ENCODE data around the gene SH2D3C. TPM values are rescaled to one million over a fixed set of nuclear protein-coding genes. Genes with fewer than 3 reads are reported as not detected.
A peak's percentile ranks its signal among the peaks of the same experiment; 100 is the strongest.

Gene SH2D3C
- total RNA-seq, 2 experiments from 2014 or later, result 29.9 to 30.3 TPM

DNA sequence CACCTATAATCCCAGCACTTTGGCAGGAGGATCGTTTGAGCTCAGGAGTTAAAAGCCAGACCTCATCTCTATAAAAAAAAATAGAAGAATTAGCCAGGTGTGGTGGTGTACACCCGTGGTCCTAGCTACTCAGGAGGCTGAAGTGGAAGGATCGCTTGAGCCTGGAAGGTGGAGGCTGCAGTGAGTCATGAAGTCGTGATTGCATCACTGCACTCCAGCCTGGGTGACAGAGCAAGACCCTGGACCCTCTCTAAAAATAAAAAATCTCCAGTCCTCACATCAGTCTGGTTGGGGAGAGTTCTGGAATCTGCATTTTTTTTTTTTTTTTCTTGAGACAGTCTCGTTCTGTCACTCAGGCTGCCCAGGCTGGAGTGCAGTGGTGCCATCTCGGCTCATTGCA, 33.5 kb upstream of the SH2D3C start:
- no peak overlapping the region for H3K27ac Mint-ChIP-seq
- no peak overlapping the region for H3K4me3 Mint-ChIP-seq
- intact Hi-C loops (cut with micrococcal nuclease), result no loop called here
- TF ChIP-seq, protein P1, sequence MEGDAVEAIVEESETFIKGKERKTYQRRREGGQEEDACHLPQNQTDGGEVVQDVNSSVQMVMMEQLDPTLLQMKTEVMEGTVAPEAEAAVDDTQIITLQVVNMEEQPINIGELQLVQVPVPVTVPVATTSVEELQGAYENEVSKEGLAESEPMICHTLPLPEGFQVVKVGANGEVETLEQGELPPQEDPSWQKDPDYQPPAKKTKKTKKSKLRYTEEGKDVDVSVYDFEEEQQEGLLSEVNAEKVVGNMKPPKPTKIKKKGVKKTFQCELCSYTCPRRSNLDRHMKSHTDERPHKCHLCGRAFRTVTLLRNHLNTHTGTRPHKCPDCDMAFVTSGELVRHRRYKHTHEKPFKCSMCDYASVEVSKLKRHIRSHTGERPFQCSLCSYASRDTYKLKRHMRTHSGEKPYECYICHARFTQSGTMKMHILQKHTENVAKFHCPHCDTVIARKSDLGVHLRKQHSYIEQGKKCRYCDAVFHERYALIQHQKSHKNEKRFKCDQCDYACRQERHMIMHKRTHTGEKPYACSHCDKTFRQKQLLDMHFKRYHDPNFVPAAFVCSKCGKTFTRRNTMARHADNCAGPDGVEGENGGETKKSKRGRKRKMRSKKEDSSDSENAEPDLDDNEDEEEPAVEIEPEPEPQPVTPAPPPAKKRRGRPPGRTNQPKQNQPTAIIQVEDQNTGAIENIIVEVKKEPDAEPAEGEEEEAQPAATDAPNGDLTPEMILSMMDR (IDR thresholded peaks at IDR 0.05), result no peak
- no peaks in the 10 kb centered on the region for H3K9me3 Mint-ChIP-seq
- no peaks in the 10 kb centered on the region for H3K27me3 Mint-ChIP-seq
- peaks cover 30% of the 10 kb centered on the region for H3K36me3 Mint-ChIP-seq (ENCODE audit: low read depth)
- no peaks in the 10 kb centered on the region for H3K4me1 Mint-ChIP-seq (ENCODE audit: low read depth)
- ATAC-seq, result no peak
- CTCF ChIA-PET, result interaction anchor here (1.0 to 1.3 kb wide), 2 partner anchors 12 to 98 kb away, joined by 3 to 4 read pairs; no protein-coding TSS in a partner anchor
- POLR2A ChIA-PET, result interaction anchor here (1.4 to 2.0 kb wide), 2 partner anchors 10 to 15 kb away, joined by 3 to 4 read pairs; no protein-coding TSS in a partner anchor
- no peak for DNase-seq

DNA sequence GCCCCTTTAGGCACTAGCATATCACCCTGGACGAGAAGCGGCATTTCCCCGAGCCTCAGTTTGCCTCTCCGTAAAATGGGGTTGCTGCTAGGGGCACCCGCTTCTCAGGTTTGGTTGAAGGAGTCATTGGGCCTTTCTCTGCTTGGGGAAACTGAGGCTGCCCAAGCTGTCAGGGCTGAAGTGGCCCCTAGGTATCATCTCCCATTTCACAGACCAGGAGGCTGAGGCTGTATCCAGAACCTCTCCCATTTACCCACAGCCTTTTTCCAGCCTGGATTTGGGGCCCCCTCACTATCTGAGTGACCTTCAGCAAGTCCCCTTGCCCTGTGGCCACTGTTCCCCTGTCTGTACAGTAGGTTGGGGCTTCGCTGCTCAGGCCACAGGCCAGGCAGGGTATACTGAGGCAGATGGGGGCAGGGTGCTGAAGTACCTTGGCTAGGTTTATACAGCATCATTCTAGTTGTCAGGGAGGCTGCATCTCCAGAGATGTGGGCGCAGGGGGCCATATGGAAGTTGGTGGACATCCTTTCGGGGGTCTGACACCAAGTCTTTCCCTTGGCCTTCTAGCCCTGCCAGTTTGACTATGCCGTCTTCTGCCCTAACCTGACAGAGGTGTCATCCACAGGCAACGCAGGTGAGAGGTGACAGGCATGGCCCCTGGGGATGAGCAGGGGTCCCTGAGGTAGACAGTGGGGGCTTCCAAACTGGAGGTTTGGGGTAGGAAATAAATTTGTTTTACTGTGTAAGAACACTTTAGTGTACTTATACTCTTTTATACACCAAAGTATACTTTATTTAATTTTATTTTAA, 32.1 kb upstream of the SH2D3C start:
- Mint-ChIP-seq H3K27me3 (no peaks in the 10 kb centered on the region), H3K9me3 (no peaks in the 10 kb centered on the region)

DNA sequence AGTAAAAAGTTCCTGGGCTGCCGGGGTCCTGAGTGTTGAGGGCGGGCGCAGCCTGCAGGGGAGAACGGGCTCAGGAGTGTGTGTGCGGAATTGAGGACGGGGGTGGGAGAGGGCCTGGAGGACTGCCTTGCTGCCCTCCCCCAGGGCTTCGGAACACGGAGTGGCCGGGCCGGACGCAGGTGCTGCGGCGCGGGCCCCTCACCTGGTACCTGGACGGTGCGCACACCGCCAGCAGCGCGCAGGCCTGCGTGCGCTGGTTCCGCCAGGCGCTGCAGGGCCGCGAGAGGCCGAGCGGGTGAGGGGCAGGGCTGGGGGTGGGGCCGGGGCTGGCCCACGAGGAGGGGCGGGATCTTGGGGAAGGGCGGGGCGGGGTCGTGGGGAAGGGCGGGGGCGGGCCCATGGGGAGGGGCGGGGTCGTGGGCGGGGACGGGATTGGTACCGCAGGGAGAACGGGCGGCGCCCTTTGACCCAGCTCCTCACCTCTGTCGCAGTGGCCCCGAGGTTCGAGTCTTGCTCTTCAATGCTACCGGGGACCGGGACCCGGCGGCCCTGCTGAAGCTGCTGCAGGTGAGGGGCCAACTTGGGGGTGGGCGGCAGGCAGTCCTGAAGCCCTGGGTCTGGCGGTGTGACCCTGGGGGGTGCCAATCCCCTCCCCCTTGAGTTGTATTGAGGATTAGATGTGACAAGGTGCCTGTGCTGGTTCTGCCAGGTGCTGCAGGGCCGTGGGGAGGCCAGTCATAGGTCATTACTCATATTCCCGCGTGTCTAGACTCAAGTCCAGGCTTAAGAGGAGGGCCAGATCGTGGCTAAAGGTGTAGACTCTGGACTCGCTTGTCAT, 31.3 kb upstream of the SH2D3C start:
- H3K27ac Mint-ChIP-seq, result no peak overlapping the region
- no peak overlapping the region for H3K4me3 Mint-ChIP-seq
- intact Hi-C loops (cut with micrococcal nuclease), result no loop called here
- no peaks in the 10 kb centered on the region for H3K27me3 Mint-ChIP-seq
- no peak for ATAC-seq
- ChIA-PET POLR2A (interaction anchor here (1.0 to 1.7 kb wide), 5 partner anchors 9 to 145 kb away, joined by 3 to 5 read pairs (median 4); no protein-coding TSS in a partner anchor), CTCF (no interaction called here)
- H3K9me3 Mint-ChIP-seq, result no peaks in the 10 kb centered on the region
- no peak for DNase-seq
- TF ChIP-seq, protein P1 (IDR thresholded peaks at IDR 0.05), result no peak
- peaks cover 2% of the 10 kb centered on the region for H3K4me1 Mint-ChIP-seq (ENCODE audit: low read depth)
- peaks cover 37% of the 10 kb centered on the region for H3K36me3 Mint-ChIP-seq (ENCODE audit: low read depth)

More for the DNA sequence above, 32.1 kb upstream of the SH2D3C start:
- Mint-ChIP-seq H3K36me3 (ENCODE audit: low read depth) (peaks cover 37% of the 10 kb centered on the region), H3K4me3 (no peak overlapping the region), H3K27ac (no peak overlapping the region), H3K4me1 (ENCODE audit: low read depth) (peaks cover 2% of the 10 kb centered on the region)
- TF ChIP-seq, protein P1 (IDR thresholded peaks at IDR 0.05), result no peak
- ATAC-seq (no peak), DNase-seq (no peak)
- intact Hi-C loops (cut with micrococcal nuclease), result no loop called here
- CTCF ChIA-PET, result interaction anchor here (1.0 kb wide), 1 partner anchor 100 kb away, joined by 3 read pairs; no protein-coding TSS in a partner anchor
- POLR2A ChIA-PET, result interaction anchor here (1.4 to 2.0 kb wide), 3 partner anchors 8 to 13 kb away, joined by 3 to 4 read pairs (median 3); no protein-coding TSS in a partner anchor

DNA sequence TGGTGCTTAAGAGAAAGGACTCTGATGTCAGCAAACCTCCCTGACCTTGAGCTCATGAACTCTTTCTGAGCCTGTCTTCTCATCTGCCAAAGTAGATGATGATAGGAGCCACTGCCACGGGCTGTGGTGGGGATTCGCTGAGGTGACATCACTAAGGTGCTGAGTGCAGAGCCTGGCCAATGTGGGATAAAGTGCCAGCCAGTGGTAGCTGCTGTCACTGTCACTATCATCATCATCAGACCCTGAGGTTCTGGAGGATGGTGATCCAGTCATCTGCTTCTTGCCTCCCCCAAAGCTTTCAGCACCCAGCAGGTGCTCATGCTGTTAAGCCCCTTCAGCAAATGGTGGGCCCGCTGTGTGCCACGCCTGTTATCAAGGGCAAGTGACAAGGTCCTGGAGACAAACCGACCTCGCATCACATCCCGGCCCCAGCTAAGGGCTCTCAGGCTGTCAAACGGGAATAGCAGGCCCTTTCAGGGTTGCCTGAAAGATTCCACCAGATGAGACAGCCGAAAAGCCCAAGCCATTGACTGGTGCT, 30.6 kb upstream of the SH2D3C start:
- peaks cover 8% of the 10 kb centered on the region for H3K4me1 Mint-ChIP-seq (ENCODE audit: low read depth)
- no peak overlapping the region for H3K4me3 Mint-ChIP-seq
- DNase-seq (peak; percentile 43), ATAC-seq (peak; percentile 40)
- TF ChIP-seq, protein P1 (IDR thresholded peaks at IDR 0.05), result no peak
- no peaks in the 10 kb centered on the region for H3K27me3 Mint-ChIP-seq
- H3K9me3 Mint-ChIP-seq, result no peaks in the 10 kb centered on the region
- peaks cover 40% of the 10 kb centered on the region for H3K36me3 Mint-ChIP-seq (ENCODE audit: low read depth)
- POLR2A ChIA-PET, result interaction anchor here (0.6 to 1.7 kb wide), 10 partner anchors 9 to 146 kb away, joined by 3 to 5 read pairs (median 3); partner anchors contain the start of gene ENG
- CTCF ChIA-PET, result no interaction called here
- no peak overlapping the region for H3K27ac Mint-ChIP-seq
- intact Hi-C loops (cut with micrococcal nuclease), result no loop called here
